Measurements from ENCODE around the gene SHROOM4. TPM values are rescaled to one million over a fixed set of nuclear protein-coding genes. Genes with fewer than 3 reads are reported as not detected.

SHROOM4 gene
- total RNA-seq, 1 donor from 2014 or later, result 33.2 TPM

GRCh38 chrX:50677789-50678188 lies 136.2 kb downstream of the SHROOM4 start:
- intact Hi-C loops (cut with DNase I), result no loop called here
- DNase-seq (no peak), ATAC-seq (no peak)
- Histone ChIP-seq H3K27ac (no peak overlapping the region), H3K27me3 (ENCODE audit: low read depth) (no peaks in the 10 kb centered on the region), H3K9me3 (no peaks in the 10 kb centered on the region), H3K4me3 (no peak overlapping the region), H3K4me1 (no peaks in the 10 kb centered on the region), H3K36me3 (no peaks in the 10 kb centered on the region)
- no peak for TF ChIP-seq CTCF (IDR thresholded peaks at IDR 0.05)

DNA sequence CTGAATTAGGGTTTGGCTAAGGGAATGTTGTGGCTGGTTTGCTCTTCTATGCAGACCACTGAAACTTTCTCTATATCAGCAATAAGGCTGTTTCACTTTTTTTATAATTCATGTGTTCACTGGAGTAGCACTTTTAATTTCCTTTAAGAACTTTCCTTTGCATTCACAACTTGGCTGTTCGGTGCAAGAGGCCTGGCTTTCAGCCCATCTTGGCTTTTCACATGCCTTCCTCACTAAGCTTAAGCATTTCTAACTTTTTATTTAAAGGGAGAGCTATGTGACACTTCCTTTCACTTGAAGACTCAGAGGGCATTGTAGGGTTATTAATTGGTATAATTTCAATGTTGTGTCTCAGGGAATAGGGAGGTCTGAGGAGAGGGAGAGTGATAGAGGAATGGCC lies 142.3 kb downstream of the SHROOM4 start:
- intact Hi-C loops (cut with DNase I), result no loop called here
- no peak overlapping the region for H3K27ac ChIP-seq
- H3K9me3 ChIP-seq, result no peaks in the 10 kb centered on the region
- TF ChIP-seq CTCF (IDR thresholded peaks at IDR 0.05), result no peak
- H3K4me3 ChIP-seq, result no peak overlapping the region
- DNase-seq (no peak), ATAC-seq (no peak)
- H3K4me1 ChIP-seq, result no peaks in the 10 kb centered on the region
- no peaks in the 10 kb centered on the region for H3K27me3 ChIP-seq (ENCODE audit: low read depth)
- no peaks in the 10 kb centered on the region for H3K36me3 ChIP-seq

DNA sequence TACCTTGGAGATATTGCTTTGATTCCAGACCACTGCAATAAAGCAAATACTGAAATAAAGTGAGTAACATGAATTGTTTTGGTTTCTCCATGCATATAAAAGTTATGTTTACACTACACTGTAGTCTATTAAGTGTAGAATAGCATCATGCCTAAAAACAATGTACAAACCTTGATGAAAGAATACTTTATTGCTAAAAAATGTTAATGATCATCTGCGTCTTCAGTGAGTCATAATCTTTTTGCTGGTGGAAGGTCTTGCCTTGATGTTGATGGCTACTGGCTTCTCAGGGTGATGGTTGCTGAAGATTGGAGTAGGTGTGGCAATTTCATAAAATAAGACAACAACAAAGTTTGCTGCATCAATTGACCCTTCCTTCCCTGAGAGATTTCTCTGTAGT lies 145.1 kb downstream of the SHROOM4 start:
- H3K27me3 ChIP-seq (ENCODE audit: low read depth), result no peaks in the 10 kb centered on the region
- intact Hi-C loops (cut with DNase I), result no loop called here
- H3K27ac ChIP-seq, result no peak overlapping the region
- no peak for DNase-seq
- H3K9me3 ChIP-seq, result no peaks in the 10 kb centered on the region
- no peak for TF ChIP-seq CTCF (IDR thresholded peaks at IDR 0.05)
- no peak for ATAC-seq
- no peaks in the 10 kb centered on the region for H3K4me1 ChIP-seq
- H3K36me3 ChIP-seq, result no peaks in the 10 kb centered on the region
- H3K4me3 ChIP-seq, result no peak overlapping the region

DNA sequence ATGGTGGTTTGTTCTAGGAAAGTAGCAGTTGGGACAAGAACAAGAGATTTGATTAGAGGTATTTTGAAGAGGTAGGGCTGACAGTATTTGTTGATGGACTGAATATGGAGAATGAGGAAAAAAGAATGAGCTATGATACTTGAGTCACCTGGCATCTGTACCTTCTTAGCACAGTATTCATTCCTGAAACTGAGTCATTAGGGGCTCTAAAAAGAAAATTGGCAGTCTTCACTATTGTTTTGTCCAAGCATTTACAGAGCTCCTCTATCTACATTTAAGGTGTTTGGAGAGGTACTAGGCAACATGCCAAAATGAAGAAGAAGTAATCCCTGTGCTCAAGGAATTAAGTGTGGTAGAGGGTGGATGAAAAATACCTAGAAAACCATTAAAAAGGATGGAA lies 165.8 kb downstream of the SHROOM4 start:
- no peaks in the 10 kb centered on the region for H3K27me3 ChIP-seq (ENCODE audit: low read depth)
- H3K36me3 ChIP-seq, result no peaks in the 10 kb centered on the region
- H3K27ac ChIP-seq, result no peak overlapping the region
- DNase-seq (no peak), ATAC-seq (no peak)
- TF ChIP-seq CTCF (IDR thresholded peaks at IDR 0.05), result no peak
- H3K4me1 ChIP-seq, result no peaks in the 10 kb centered on the region
- intact Hi-C loops (cut with DNase I), result no loop called here
- no peak overlapping the region for H3K4me3 ChIP-seq
- no peaks in the 10 kb centered on the region for H3K9me3 ChIP-seq

GRCh38 chrX:50644496-50644895 lies 169.5 kb downstream of the SHROOM4 start:
- TF ChIP-seq CTCF (IDR thresholded peaks at IDR 0.05), result no peak
- DNase-seq (no peak), ATAC-seq (no peak)
- H3K4me1 ChIP-seq, result no peaks in the 10 kb centered on the region
- intact Hi-C loops (cut with DNase I), result no loop called here
- no peaks in the 10 kb centered on the region for H3K27me3 ChIP-seq (ENCODE audit: low read depth)
- no peaks in the 10 kb centered on the region for H3K36me3 ChIP-seq
- H3K9me3 ChIP-seq, result no peaks in the 10 kb centered on the region
- H3K4me3 ChIP-seq, result no peak overlapping the region
- H3K27ac ChIP-seq, result no peak overlapping the region

Measured in lower lobe of right lung (tissue), 2 donors.